ENCODE data around the gene COQ9.
"Not testable (repeated sequence)": the region's sequence is repeated elsewhere in the genome, so short reads cannot be mapped to it uniquely, and the experiment has no call there.

GRCh38 chr16:57499941-57500340 lies 52.7 kb downstream of the COQ9 start:
- not testable (repeated sequence) for TF ChIP-seq POLR2A, CTCF (IDR thresholded peaks at IDR 0.05)

Measured in tibial nerve (tissue), 3 donors.